Right lobe of liver (tissue), 4 donors: ENCODE measurements around the gene NPLOC4.

Experiments used
- CTCF ChIP-seq, 4 donors: fragments of 200-600 bp in 3 of 4; fragments of 450-650 bp in 1 of 4; IDR thresholded peaks; one replicate each; pipeline versions ENCODE4 v1.5.1 to v1.8.0; 2016 to 2022; ENCODE audit warnings: antibody characterized with exemption in 4 of 4, mild to moderate bottlenecking in 2 of 4
- POLR2A ChIP-seq: fragments of 450-650 bp; IDR thresholded peaks from one replicate; pipeline ENCODE4 v1.6.1; 2017; ENCODE audit warnings: antibody characterized with exemption, mild to moderate bottlenecking
- donor health status: DM: no; HTN: no; CAD: no.
- donor health status: DM: no; HTN: no; CAD: no.
- donor health status: DM: no; HTN: yes; CAD: no.

GRCh38 chr17:81644976-81645952 lies 8.4 kb upstream of the NPLOC4 start:
- no peak for TF ChIP-seq POLR2A
- TF ChIP-seq CTCF (IDR thresholded peaks at IDR 0.05), result no peak
